ENCODE measurements around the gene NINJ1. TPM values are rescaled to one million over a fixed set of nuclear protein-coding genes. Genes with fewer than 3 reads are reported as not detected.

The NINJ1 gene
- total and polyA plus RNA-seq, 2 of the 8 experiments (the other 6 are each of a cell fraction or from before 2014, with no cell fraction given), result 28.2 to 65.6 TPM

- Histone ChIP-seq H2AK5ac (ENCODE audit: low read depth, low read length) (no peak overlapping the region), H3K23ac (ENCODE audit: insufficient read length) (no peak overlapping the region), H2BK120ac (replicated peaks; ENCODE audit: low read depth, low read length) (no peak overlapping the region), H3K14ac (ENCODE audit: insufficient read length) (no peak overlapping the region), H3K23me2 (ENCODE audit: low read depth, low read length) (peaks cover 5% of the 10 kb centered on the region; the same call in 1 of the 2 replicates), H4K8ac (ENCODE audit: extremely low read depth, insufficient read depth, low read length) (no peak overlapping the region), H3K27me3 (replicated peaks in 1 of 4; ENCODE audit: control insufficient read depth in 3 of 4, extremely low read depth in 1 of 4, insufficient read depth in 3 of 4, low read length in 3 of 4) (no peaks in the 10 kb centered on the region; a peak in 1 of 7 replicates), H3K18ac (ENCODE audit: extremely low read depth, low read length) (no peak overlapping the region), H2BK15ac (ENCODE audit: low read length) (no peak overlapping the region), H3K27ac (ENCODE audit: low read depth, low read length) (no peak overlapping the region), H3K56ac (replicated peaks; ENCODE audit: insufficient read length, low read depth, low read length) (no peak overlapping the region), H3K79me1 (ENCODE audit: low read depth, low read length) (peaks cover 2% of the 10 kb centered on the region), H2BK12ac (ENCODE audit: low read depth, low read length) (no peak overlapping the region), H3K9me3 (ENCODE audit: insufficient read depth in 2 of 2, low read depth in 1 of 2, low read length in 1 of 2) (no peaks in the 10 kb centered on the region), H2BK20ac (ENCODE audit: low read length) (no peak overlapping the region), H4K5ac (ENCODE audit: insufficient read length, low read depth, low read length) (no peak overlapping the region), H3K9ac (replicated peaks in 1 of 4; ENCODE audit: extremely low read depth in 1 of 4, low read depth in 3 of 4, low read length in 3 of 4) (no peak overlapping the region), H4K20me1 (replicated peaks in 1 of 2; ENCODE audit: control insufficient read depth in 1 of 2, insufficient read depth in 2 of 2, low read length in 2 of 2) (peaks cover 0 to 12% of the 10 kb centered on the region in 2 experiments), H2AFZ (ENCODE audit: low read length) (no peak overlapping the region), H3K4ac (replicated peaks; ENCODE audit: insufficient read length, low read depth, low read length) (no peak overlapping the region), H3K36me3 (ENCODE audit: control insufficient read depth in 2 of 4, insufficient read depth in 4 of 4, low read length in 3 of 4) (peaks cover 0 to 4% (median 0%) of the 10 kb centered on the region in 4 experiments; a peak in 1 of 8 replicates), H3K4me2 (ENCODE audit: insufficient read depth in 1 of 2, low read depth in 2 of 2, low read length in 2 of 2) (no peak overlapping the region), H2BK5ac (ENCODE audit: low read depth, low read length) (no peak overlapping the region), H3K79me2 (ENCODE audit: control insufficient read depth in 1 of 2, insufficient read depth in 2 of 2, low read length in 2 of 2) (peaks cover 0 to under 1% of the 10 kb centered on the region in 2 experiments; a peak in 1 of 4 replicates), H4K91ac (replicated peaks; ENCODE audit: insufficient read length, low read length) (no peak overlapping the region), H3K4me1 (replicated peaks in 1 of 4; ENCODE audit: control insufficient read depth in 3 of 4, insufficient read depth in 4 of 4, low read length in 3 of 4) (peaks cover 0 to 14% (median 9%) of the 10 kb centered on the region in 4 experiments; a peak in 6 of 7 replicates), H3K4me3 (ENCODE audit: extremely low read depth in 1 of 4, insufficient read depth in 2 of 4, low read depth in 3 of 4, low read length in 4 of 4) (no peak overlapping the region)
- POLR2A ChIA-PET (ENCODE audit: partially characterized antibody), result interaction anchor here (0.6 kb wide), 2 partner anchors 122 to 133 kb away, joined by 3 read pairs; no protein-coding TSS in a partner anchor
- FAIRE-seq (no peak), DNase-seq (ENCODE audit: low read depth in 1 of 2, low spot score in 2 of 2) (no peak)
- CTCF ChIA-PET (ENCODE audit: partially characterized antibody), result interaction anchor here (1.1 to 8.5 kb wide), 5 partner anchors 9 to 219 kb away, joined by 3 to 96 read pairs (median 4); no protein-coding TSS in a partner anchor
- WGBS, 2 experiments (ENCODE audit: extremely low coverage in 1 of 2, insufficient coverage in 1 of 2, insufficient read length in 1 of 2, insufficient replicate concordance in 2 of 2, low coverage in 1 of 2, low lambda C conversion rate in 2 of 2, missing lambda C conversion rate in 1 of 2), result 92% methylated on average over 14 of the region's 14 CpGs; no CpG with 5 or more reads in 1 of the 2 experiments
- TF ChIP-seq CHD2 (IDR thresholded peaks at IDR 0.05; ENCODE audit: low read length) (no peak), RXRA (IDR thresholded peaks at IDR 0.05; ENCODE audit: insufficient read depth, low read depth, low read length) (no peak), HDAC6 (IDR thresholded peaks at IDR 0.05; ENCODE audit: low read depth, low read length) (no peak), EP300 (IDR thresholded peaks at IDR 0.05; ENCODE audit: borderline replicate concordance in 1 of 2, low read depth in 2 of 2, low read length in 2 of 2) (no peak), KDM1A (IDR thresholded peaks at IDR 0.05; ENCODE audit: borderline replicate concordance, low read length) (no peak), KDM5A (IDR thresholded peaks at IDR 0.05; ENCODE audit: low read length) (no peak), ATF3 (IDR thresholded peaks at IDR 0.05; ENCODE audit: insufficient read depth, low read depth, low read length) (no peak), BACH1 (IDR thresholded peaks at IDR 0.05; ENCODE audit: low read length) (no peak), SIN3A (conservative IDR thresholded peaks at IDR 0.05 in 1 of 2, IDR thresholded peaks at IDR 0.05 in 1 of 2; ENCODE audit: low read depth in 1 of 2, low read length in 2 of 2) (no peak), NRF1 (IDR thresholded peaks at IDR 0.05; ENCODE audit: low read depth, low read length) (no peak), JUND (IDR thresholded peaks at IDR 0.05; ENCODE audit: low read length) (no peak)
Measured at GRCh38 chr9:93122721-93123221, 11.3 kb downstream of the NINJ1 start.

Measured in H1 (cell line).